Suprapubic skin (tissue), 4 donors: ENCODE data around the gene EDAR.

Experiments
- EP300 ChIP-seq: sonication (generic); formaldehyde crosslinking; IDR thresholded peaks from one replicate; pipeline ENCODE4 v1.6.1; 2017; ENCODE audit warnings: antibody characterized with exemption
- POLR2A ChIP-seq, 2 donors: fragments of 450-650 bp; IDR thresholded peaks; one replicate each; pipeline ENCODE4 v1.6.1; 2017; ENCODE audit warnings: antibody characterized with exemption in 2 of 2, mild to moderate bottlenecking in 2 of 2, moderate library complexity in 2 of 2
- POLR2AphosphoS5 ChIP-seq, 3 donors: sonication (generic); formaldehyde crosslinking; IDR thresholded peaks; one replicate each; pipeline ENCODE4 v1.6.1; 2017; ENCODE audit warnings: antibody characterized with exemption in 3 of 3
- TF ChIP-seq, protein P1 (sequence below), 2 donors: fragments of 200-600 bp in 1 of 2; fragments of 450-650 bp in 1 of 2; sonication (generic) in 1 of 2; IDR thresholded peaks; one replicate each; pipeline ENCODE4 v1.5.1; 2016 to 2019; ENCODE audit warnings: antibody characterized with exemption in 2 of 2, mild to moderate bottlenecking in 1 of 2, moderate library complexity in 1 of 2

GRCh38 chr2:108908713-108909070 lies 80.3 kb downstream of the EDAR start:
- TF ChIP-seq, protein P1, sequence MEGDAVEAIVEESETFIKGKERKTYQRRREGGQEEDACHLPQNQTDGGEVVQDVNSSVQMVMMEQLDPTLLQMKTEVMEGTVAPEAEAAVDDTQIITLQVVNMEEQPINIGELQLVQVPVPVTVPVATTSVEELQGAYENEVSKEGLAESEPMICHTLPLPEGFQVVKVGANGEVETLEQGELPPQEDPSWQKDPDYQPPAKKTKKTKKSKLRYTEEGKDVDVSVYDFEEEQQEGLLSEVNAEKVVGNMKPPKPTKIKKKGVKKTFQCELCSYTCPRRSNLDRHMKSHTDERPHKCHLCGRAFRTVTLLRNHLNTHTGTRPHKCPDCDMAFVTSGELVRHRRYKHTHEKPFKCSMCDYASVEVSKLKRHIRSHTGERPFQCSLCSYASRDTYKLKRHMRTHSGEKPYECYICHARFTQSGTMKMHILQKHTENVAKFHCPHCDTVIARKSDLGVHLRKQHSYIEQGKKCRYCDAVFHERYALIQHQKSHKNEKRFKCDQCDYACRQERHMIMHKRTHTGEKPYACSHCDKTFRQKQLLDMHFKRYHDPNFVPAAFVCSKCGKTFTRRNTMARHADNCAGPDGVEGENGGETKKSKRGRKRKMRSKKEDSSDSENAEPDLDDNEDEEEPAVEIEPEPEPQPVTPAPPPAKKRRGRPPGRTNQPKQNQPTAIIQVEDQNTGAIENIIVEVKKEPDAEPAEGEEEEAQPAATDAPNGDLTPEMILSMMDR (IDR thresholded peaks at IDR 0.05), result no peak
- TF ChIP-seq POLR2A (IDR thresholded peaks at IDR 0.05) (no peak), POLR2AphosphoS5 (IDR thresholded peaks at IDR 0.05) (no peak), EP300 (no peak)
